Naive thymus-derived CD4-positive, alpha-beta T cell (primary cell): Measurements from ENCODE around the gene KRTAP10-1. TPM values are rescaled to one million over a fixed set of nuclear protein-coding genes. Genes with fewer than 3 reads are reported as not detected.

Source experiments
- ATAC-seq: fragments of 150-1000 bp; cut with Tn5 transposase; 2 replicates; pipeline ENCODE4 v1.10.0; 2021; ENCODE audit warnings: mild to moderate bottlenecking, moderate library complexity
- CTCF ChIA-PET: fragments of 350-600 bp; sonication (Branson Sonifier 250); formaldehyde crosslinking; loops from one replicate; lab custom pipeline; 2021; ENCODE audit warnings: antibody characterized with exemption; lab: Charles Lee
- POLR2A ChIA-PET: fragments of 350-600 bp; sonication (Branson Sonifier 250); formaldehyde crosslinking; loops from one replicate; lab custom pipeline; 2021; ENCODE audit warnings: antibody characterized with exemption, inconsistent platforms; lab: Charles Lee
- DNase-seq, 9 donors: peaks; one replicate each; pipeline versions ENCODE4 v3.0.0 to v3.0.0-alpha.2; 2020 to 2022; ENCODE audit warnings: mixed read lengths in 1 of 9
- H3K27ac ChIP-seq: one replicate; pipeline ENCODE4 v1.7.0; 2013; ENCODE audit warnings: mild to moderate bottlenecking, low read depth, low read length, moderate library complexity
- H3K27me3 ChIP-seq, 2 donors: one replicate each; pipeline ENCODE4 v1.7.0; 2013; ENCODE audit warnings: low read length in 2 of 2, mild to moderate bottlenecking in 2 of 2, moderate library complexity in 2 of 2; ENCODE audit not compliant: control insufficient read depth in 2 of 2, insufficient read depth in 2 of 2
- H3K36me3 ChIP-seq, 3 experiments: 1 replicate in 2 of 3; 2 replicates in 1 of 3; pipeline ENCODE4 v1.7.0; 2013; ENCODE audit warnings: low read length in 3 of 3, mild to moderate bottlenecking in 3 of 3, moderate library complexity in 1 of 3; ENCODE audit not compliant: insufficient read depth in 3 of 3, control insufficient read depth in 2 of 3
- H3K4me1 ChIP-seq, 2 donors: one replicate each; pipeline ENCODE4 v1.7.0; 2013; ENCODE audit warnings: low read length in 2 of 2, mild to moderate bottlenecking in 2 of 2, moderate library complexity in 1 of 2; ENCODE audit not compliant: control insufficient read depth in 2 of 2, insufficient read depth in 2 of 2
- H3K4me3 ChIP-seq: 2 replicates; pipeline ENCODE4 v1.7.0; 2013; ENCODE audit warnings: mild to moderate bottlenecking, low read length
- H3K9me3 ChIP-seq, 3 experiments: 1 replicate in 2 of 3; 2 replicates in 1 of 3; pipeline ENCODE4 v1.7.0; 2013; ENCODE audit warnings: low read length in 3 of 3; ENCODE audit not compliant: control insufficient read depth in 2 of 3
- H3K27ac Mint-ChIP-seq, 9 donors: one replicate each; pipeline ENCODE4 v1.8.0; 2020 to 2022; ENCODE audit warnings: mixed read lengths in 9 of 9, mild to moderate bottlenecking in 8 of 9, moderate library complexity in 5 of 9, inconsistent platforms in 2 of 9
- H3K27me3 Mint-ChIP-seq, 5 donors: one replicate each; pipeline ENCODE4 v1.8.0; 2021 to 2022; ENCODE audit warnings: mixed read lengths in 5 of 5, mild to moderate bottlenecking in 1 of 5
- H3K36me3 Mint-ChIP-seq, 5 donors: one replicate each; pipeline ENCODE4 v1.8.0; 2020 to 2022; ENCODE audit warnings: mixed read lengths in 5 of 5, mild to moderate bottlenecking in 3 of 5, inconsistent platforms in 1 of 5
- H3K4me1 Mint-ChIP-seq, 7 donors: one replicate each; pipeline ENCODE4 v1.8.0; 2020 to 2022; ENCODE audit warnings: mixed read lengths in 7 of 7, mild to moderate bottlenecking in 3 of 7, inconsistent platforms in 1 of 7
- H3K4me3 Mint-ChIP-seq, 10 donors: one replicate each; pipeline ENCODE4 v1.8.0; 2020 to 2022; ENCODE audit warnings: mild to moderate bottlenecking in 10 of 10, mixed read lengths in 10 of 10, moderate library complexity in 6 of 10, inconsistent platforms in 2 of 10
- H3K9me3 Mint-ChIP-seq, 11 donors: one replicate each; pipeline ENCODE4 v1.8.0; 2020 to 2022; ENCODE audit warnings: mixed read lengths in 11 of 11, mild to moderate bottlenecking in 4 of 11, inconsistent platforms in 1 of 11, moderate library complexity in 1 of 11
- intact Hi-C, 2 donors: fragments of 100-400 bp; cut with micrococcal nuclease; formaldehyde crosslinking; loops; one replicate each; pipeline ENCODE4 v1.15.1; 2023
- polyA plus RNA-seq, 2 donors: library from polyadenylated mRNA; unstranded; fragments of 300-500 nt; fragmentation: Illumina TruSeq; gene quantifications; one replicate each; pipeline ENCODE4 v1.2.3, GENCODE V29; 2021
- total RNA-seq, 6 experiments: library from RNA in 5 of 6; stranded (reverse) in 5 of 6; gene quantifications; 1 replicate in 5 of 6; 2 replicates in 1 of 6; pipeline ENCODE4 v1.2.3 and lab custom pipeline; 2021 to 2026

KRTAP10-1 gene
- total and polyA plus RNA-seq, 7 experiments from 2014 or later, result not detected

DNA sequence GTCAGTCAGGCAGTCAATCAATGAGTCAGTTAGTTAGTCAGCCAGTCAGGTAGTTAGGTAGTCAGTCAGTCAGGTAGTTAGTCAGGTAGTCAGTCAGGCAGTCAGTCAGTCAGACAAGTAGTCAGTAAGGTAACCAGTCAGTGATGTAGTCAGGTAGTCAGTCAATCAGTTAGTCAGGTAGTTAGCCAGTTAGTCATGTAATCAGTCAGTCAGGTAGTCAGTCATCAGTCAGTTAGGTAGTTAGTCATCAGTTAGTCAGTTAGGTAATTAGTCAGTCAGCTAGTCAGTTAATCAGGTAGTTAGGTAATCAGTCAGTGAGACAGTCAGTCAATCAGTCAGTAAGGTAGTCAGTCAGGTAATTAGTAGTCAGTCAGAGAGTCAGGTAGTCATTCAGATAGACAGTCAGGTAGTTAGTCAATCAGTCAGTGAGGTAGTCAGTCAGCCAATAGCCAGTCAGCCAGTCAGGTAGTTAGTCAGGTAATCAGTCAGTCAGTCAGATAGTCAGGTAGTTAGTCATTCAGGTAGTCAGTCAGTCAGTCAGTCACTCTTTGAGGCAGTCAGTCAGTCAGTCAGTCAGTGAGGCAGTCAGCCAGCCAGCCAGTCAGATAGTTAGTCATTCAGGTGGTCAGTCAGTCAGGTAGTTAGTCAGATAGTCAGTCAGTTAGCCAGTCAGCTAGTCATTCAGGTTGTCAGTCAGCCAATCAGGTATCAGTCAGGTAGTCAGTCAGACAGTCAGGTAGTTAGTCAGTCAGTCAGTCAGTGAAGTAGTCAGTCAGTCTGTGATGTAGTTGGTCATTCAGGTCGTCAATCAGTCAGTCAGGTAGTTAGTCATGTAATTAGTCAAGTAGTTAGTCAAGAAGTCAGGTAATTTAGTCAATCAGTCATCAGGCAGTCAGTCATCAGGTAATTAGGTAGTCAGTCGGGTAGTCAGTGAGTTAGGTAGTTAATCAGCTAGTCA is 15.3 kb downstream of the KRTAP10-1 start:
- intact Hi-C loops, result no loop called here
- no peak overlapping the region for H3K27ac Mint-ChIP-seq
- H3K4me3 Mint-ChIP-seq, result no peak overlapping the region
- H3K4me1 Mint-ChIP-seq, result no peaks in the 10 kb centered on the region
- Histone ChIP-seq H3K9me3 (no peaks in the 10 kb centered on the region), H3K27ac (no peak overlapping the region), H3K4me1 (no peaks in the 10 kb centered on the region), H3K36me3 (no peaks in the 10 kb centered on the region), H3K27me3 (no peaks in the 10 kb centered on the region), H3K4me3 (no peak overlapping the region)
- ChIA-PET CTCF (no interaction called here), POLR2A (interaction anchor here (1.0 kb wide), 1 partner anchor 11 kb away, joined by 3 read pairs; no protein-coding TSS in a partner anchor)
- DNase-seq (no peak), ATAC-seq (no peak)
- no peaks in the 10 kb centered on the region for H3K27me3 Mint-ChIP-seq
- H3K9me3 Mint-ChIP-seq, result peaks cover 0 to 1% (median 0%) of the 10 kb centered on the region in 11 donors
- no peaks in the 10 kb centered on the region for H3K36me3 Mint-ChIP-seq

DNA sequence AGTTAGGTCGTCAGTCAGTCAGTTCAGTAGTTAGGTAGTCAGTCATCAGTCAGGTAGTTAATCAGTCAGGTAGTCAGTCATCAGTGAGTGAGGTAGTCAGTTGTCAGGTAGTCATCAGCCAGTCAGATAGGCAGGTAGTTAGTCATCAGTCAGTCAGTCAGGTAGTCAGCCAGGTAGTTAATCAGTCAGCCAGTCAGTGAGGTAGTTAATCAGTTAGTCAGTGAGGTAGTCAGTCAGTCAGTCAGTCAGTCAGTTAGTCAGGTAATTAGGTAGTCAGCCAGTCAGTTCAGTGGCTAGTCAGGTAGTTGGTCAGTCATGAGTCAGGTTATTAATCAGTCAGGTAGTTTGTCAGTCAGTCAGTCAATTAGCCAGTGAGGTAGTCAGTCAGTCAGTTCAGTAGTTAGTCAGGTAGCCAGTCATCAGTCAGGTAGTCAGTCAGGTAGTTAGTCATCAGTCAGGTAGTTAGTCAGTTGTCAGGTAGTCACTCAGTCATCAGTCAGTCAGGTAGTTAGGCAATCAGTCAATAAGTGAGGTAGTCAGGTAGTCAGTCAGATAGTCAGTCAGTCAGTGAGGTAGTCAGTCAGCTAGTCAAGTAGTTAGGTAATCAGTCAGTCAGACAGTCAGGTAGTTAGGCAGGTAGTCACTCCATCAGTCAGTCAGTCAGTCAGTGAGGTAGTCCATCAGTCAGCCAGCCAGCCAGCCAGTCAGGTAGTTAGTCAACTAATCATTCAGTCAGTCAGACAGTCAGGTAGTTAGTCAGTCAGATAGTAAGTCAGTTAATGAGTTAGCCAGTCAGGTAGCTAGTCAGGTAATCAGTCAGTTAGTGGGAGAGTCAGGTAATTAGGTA is 16.2 kb downstream of the KRTAP10-1 start:
- CTCF ChIA-PET, result no interaction called here
- Histone ChIP-seq H3K27me3 (no peaks in the 10 kb centered on the region), H3K4me3 (no peak overlapping the region), H3K9me3 (no peaks in the 10 kb centered on the region), H3K27ac (no peak overlapping the region), H3K36me3 (no peaks in the 10 kb centered on the region), H3K4me1 (no peaks in the 10 kb centered on the region)
- POLR2A ChIA-PET, result no interaction called here
- H3K27ac Mint-ChIP-seq, result no peak overlapping the region
- H3K27me3 Mint-ChIP-seq, result no peaks in the 10 kb centered on the region
- no peak for ATAC-seq
- peaks cover 0 to 1% (median 0%) of the 10 kb centered on the region in 11 donors for H3K9me3 Mint-ChIP-seq
- no peak for DNase-seq
- no peaks in the 10 kb centered on the region for H3K36me3 Mint-ChIP-seq
- no peaks in the 10 kb centered on the region for H3K4me1 Mint-ChIP-seq
- no peak overlapping the region for H3K4me3 Mint-ChIP-seq
- intact Hi-C loops, result no loop called here

DNA sequence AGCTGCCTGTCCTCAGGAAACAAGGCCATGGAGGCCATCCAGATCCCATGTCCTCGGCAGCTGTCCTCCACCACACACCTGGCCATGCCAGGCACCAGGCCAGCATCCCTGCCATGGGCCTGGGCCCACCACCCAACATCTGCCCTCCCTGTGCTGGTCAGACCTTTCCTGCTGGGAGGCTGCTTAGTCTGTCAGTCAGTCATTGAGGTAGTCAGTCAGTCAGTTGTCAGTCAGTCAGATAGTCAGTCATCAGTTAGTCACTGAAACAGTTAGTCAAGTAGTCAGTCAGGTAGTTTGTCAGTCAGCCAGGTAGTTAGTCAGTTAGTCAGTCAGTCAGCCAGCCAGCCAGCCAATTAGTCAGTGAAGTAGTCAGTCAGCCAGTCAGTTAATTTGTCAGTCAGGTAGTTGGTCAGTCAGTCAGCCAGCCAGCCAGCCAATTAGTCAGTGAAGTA is 17.2 kb downstream of the KRTAP10-1 start:
- no peaks in the 10 kb centered on the region for H3K36me3 ChIP-seq
- ChIA-PET POLR2A (no interaction called here), CTCF (no interaction called here)
- Mint-ChIP-seq H3K9me3 (peaks cover 0 to 1% (median 0%) of the 10 kb centered on the region in 11 donors), H3K4me1 (peaks cover 0 to 3% (median 0%) of the 10 kb centered on the region in 7 donors), H3K27me3 (no peaks in the 10 kb centered on the region), H3K4me3 (no peak overlapping the region), H3K27ac (no peak overlapping the region), H3K36me3 (no peaks in the 10 kb centered on the region)
- H3K4me1 ChIP-seq, result no peaks in the 10 kb centered on the region
- intact Hi-C loops, result no loop called here
- ATAC-seq (no peak), DNase-seq (no peak)
- no peak overlapping the region for H3K4me3 ChIP-seq
- no peaks in the 10 kb centered on the region for H3K9me3 ChIP-seq
- H3K27me3 ChIP-seq, result no peaks in the 10 kb centered on the region
- no peak overlapping the region for H3K27ac ChIP-seq

DNA sequence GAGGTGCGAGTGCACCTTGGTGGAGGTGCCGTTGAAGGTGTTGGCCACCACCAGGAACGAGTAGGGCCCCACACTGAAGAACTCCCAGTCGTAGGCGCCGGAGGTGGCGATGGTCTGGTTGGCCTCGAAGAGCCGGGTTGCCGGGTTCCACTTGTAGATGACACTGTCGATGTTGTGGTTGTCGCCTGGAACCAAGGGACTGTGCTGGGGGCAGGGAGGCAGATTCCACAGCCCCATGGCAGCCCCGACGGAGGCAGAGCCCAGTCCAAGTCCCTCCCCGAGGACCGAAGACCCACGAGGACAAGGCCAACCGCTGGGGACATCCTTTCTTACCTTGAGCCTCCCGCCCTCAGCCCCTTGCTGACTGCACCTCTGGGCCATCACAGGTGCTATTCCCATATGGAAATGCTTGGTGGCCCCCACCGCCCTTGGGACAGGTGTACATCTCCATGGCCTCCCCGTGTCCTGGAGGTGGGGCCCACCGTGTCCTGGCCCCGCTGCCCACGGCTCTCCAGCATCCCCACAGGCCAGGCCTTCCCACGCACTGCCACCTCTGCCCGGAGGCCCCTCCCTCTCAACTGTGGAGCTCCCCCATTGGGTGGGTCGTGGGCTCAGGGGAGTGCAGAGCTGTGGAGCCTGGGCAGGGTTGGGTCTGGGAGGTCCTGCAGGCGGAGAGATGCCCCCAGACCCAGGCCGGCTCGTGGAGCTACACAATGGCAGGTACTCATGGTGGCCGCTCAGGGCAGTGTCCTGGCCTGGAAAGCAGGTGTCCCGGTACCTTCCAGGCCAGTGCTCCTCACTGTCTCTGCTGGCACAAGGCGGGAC is 17.9 kb downstream of the KRTAP10-1 start:
- POLR2A ChIA-PET, result no interaction called here
- no peak for ATAC-seq
- no peaks in the 10 kb centered on the region for H3K9me3 ChIP-seq
- Mint-ChIP-seq H3K36me3 (no peaks in the 10 kb centered on the region), H3K9me3 (peaks cover 0 to 1% (median 0%) of the 10 kb centered on the region in 11 donors), H3K4me1 (peaks cover 0 to 8% (median 0%) of the 10 kb centered on the region in 7 donors), H3K4me3 (no peak overlapping the region), H3K27ac (no peak overlapping the region), H3K27me3 (no peaks in the 10 kb centered on the region)
- H3K4me3 ChIP-seq, result no peak overlapping the region
- intact Hi-C loops, result no loop called here
- no peaks in the 10 kb centered on the region for H3K4me1 ChIP-seq
- H3K27me3 ChIP-seq, result no peaks in the 10 kb centered on the region
- no peaks in the 10 kb centered on the region for H3K36me3 ChIP-seq
- no peak for DNase-seq
- CTCF ChIA-PET, result no interaction called here
- no peak overlapping the region for H3K27ac ChIP-seq

DNA sequence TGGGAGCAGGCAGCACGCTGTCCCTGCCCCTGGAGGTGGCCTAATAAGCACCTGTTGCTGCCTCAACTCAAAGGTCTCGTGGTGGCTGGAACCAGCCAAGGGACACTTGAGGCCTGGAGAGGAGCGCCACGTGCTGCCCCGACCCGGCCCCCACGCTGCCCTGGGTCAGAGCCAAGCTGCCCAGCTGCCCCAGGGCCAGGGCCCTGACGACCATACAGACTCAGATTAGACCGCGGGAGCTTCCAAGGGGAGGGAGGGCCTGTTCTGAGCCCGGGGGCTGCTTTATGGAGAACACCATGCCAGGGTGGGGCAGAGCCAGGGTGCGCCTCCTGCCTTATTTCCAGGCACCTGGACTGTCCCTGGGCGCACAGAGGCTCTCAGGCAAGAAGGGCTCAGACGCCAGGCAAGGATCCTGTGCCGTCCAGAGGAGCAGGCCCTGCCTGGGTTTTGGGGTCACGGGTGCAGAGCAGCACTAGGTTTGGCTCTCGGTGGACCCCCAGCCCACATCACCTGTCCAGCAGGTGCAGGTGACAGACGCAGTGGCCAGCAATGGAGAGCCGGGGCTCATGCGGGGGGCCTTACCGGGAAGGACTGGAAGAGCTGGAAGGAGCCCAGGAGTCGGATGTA is 18.6 kb downstream of the KRTAP10-1 start:
- no peaks in the 10 kb centered on the region for H3K4me1 ChIP-seq

More for the DNA sequence above, 18.6 kb downstream of the KRTAP10-1 start:
- H3K27ac Mint-ChIP-seq, result no peak overlapping the region
- peaks cover 0 to 1% (median 0%) of the 10 kb centered on the region in 11 donors for H3K9me3 Mint-ChIP-seq
- H3K4me3 Mint-ChIP-seq, result no peak overlapping the region
- ChIA-PET CTCF (no interaction called here), POLR2A (no interaction called here)
- H3K36me3 Mint-ChIP-seq, result no peaks in the 10 kb centered on the region
- H3K27me3 Mint-ChIP-seq, result no peaks in the 10 kb centered on the region
- Histone ChIP-seq H3K4me3 (no peak overlapping the region), H3K9me3 (no peaks in the 10 kb centered on the region), H3K27me3 (no peaks in the 10 kb centered on the region), H3K27ac (no peak overlapping the region), H3K36me3 (no peaks in the 10 kb centered on the region)
- no peak for ATAC-seq
- intact Hi-C loops, result no loop called here
- no peak for DNase-seq
- H3K4me1 Mint-ChIP-seq, result peaks cover 0 to 14% (median 0%) of the 10 kb centered on the region in 7 donors
